Uterus (tissue), 2 donors: ENCODE results near the gene CHMP6.
"Not testable (repeated sequence)": the region's sequence is repeated elsewhere in the genome, so short reads cannot be mapped to it uniquely, and the experiment has no call there.

Experiments
- CTCF ChIP-seq, 4 experiments: fragments of 200-600 bp in 2 of 4; fragments of 450-650 bp in 2 of 4; sonication (generic) in 2 of 4; IDR thresholded peaks; one replicate each; pipeline ENCODE4 v1.5.1; 2016 to 2019; ENCODE audit warnings: antibody characterized with exemption in 4 of 4, mild to moderate bottlenecking in 2 of 4, moderate library complexity in 1 of 4
- POLR2A ChIP-seq, 2 donors: fragments of 450-650 bp; IDR thresholded peaks; one replicate each; pipeline ENCODE4 v1.6.1; 2016; ENCODE audit warnings: antibody characterized with exemption in 2 of 2, mild to moderate bottlenecking in 1 of 2, moderate library complexity in 1 of 2

GRCh38 chr17:81017330-81017729 is 25.7 kb downstream of the CHMP6 start:
- TF ChIP-seq CTCF, POLR2A (IDR thresholded peaks at IDR 0.05): not testable (repeated sequence)
